MM.1S (cell line): ENCODE data around the gene ARMC2.

Experiments
- CTCF ChIP-seq: fragments of 300-600 bp; sonication (generic); IDR thresholded peaks from 2 replicates; pipeline ENCODE4 v1.5.1; 2016; ENCODE audit warnings: antibody characterized with exemption, low read length, mixed read lengths
- EZH2 ChIP-seq: fragments of 300-600 bp; sonication (generic); optimal IDR thresholded peaks from 2 replicates; pipeline ENCODE3; 2017; ENCODE audit warnings: low read depth, mild to moderate bottlenecking, antibody characterized with exemption, low read length, mixed read lengths
- EZH2phosphoT487 ChIP-seq: fragments of 300-600 bp; sonication (generic); IDR thresholded peaks from 2 replicates; pipeline ENCODE4 v1.6.1; 2018; ENCODE audit warnings: antibody characterized with exemption, low read length

GRCh38 chr6:108993876-108994275 lies 145.7 kb downstream of the ARMC2 start:
- TF ChIP-seq CTCF, result no peak
- TF ChIP-seq EZH2, result no peak
- TF ChIP-seq EZH2phosphoT487, result no peak
